ENCODE data around the gene PPFIA1.

The PPFIA1 gene

GRCh38 chr11:70331901-70332300 lies 61.4 kb downstream of the PPFIA1 start:
- Histone ChIP-seq H3K27ac (ENCODE audit: low read depth, low read length) (no peak overlapping the region), H3K4me1 (ENCODE audit: control insufficient read depth in 1 of 2, insufficient read depth in 2 of 2, low read length in 2 of 2) (no peaks in the 10 kb centered on the region), H3K4me3 (ENCODE audit: low read depth in 1 of 2, low read length in 2 of 2) (no peak overlapping the region), H3K27me3 (ENCODE audit: control insufficient read depth in 1 of 2, insufficient read depth in 2 of 2, low read length in 2 of 2) (no peaks in the 10 kb centered on the region), H3K9ac (ENCODE audit: low read depth in 1 of 2, low read length in 2 of 2) (no peak overlapping the region), H3K36me3 (ENCODE audit: control insufficient read depth in 1 of 2, insufficient read depth in 2 of 2, low read length in 2 of 2) (peaks cover 40 to 90% of the 10 kb centered on the region in 2 donors), H3K9me3 (ENCODE audit: control insufficient read depth in 1 of 2, low read length in 2 of 2) (no peaks in the 10 kb centered on the region)

GRCh38 chr11:70332567-70332966 lies 62.1 kb downstream of the PPFIA1 start:
- H3K27ac ChIP-seq (ENCODE audit: low read depth, low read length), result no peak overlapping the region
- H3K27me3 ChIP-seq (ENCODE audit: control insufficient read depth in 1 of 2, insufficient read depth in 2 of 2, low read length in 2 of 2), result no peaks in the 10 kb centered on the region
- no peak overlapping the region for H3K9ac ChIP-seq (ENCODE audit: low read depth in 1 of 2, low read length in 2 of 2)
- no peaks in the 10 kb centered on the region for H3K9me3 ChIP-seq (ENCODE audit: control insufficient read depth in 1 of 2, low read length in 2 of 2)
- no peaks in the 10 kb centered on the region for H3K4me1 ChIP-seq (ENCODE audit: control insufficient read depth in 1 of 2, insufficient read depth in 2 of 2, low read length in 2 of 2)
- H3K36me3 ChIP-seq (ENCODE audit: control insufficient read depth in 1 of 2, insufficient read depth in 2 of 2, low read length in 2 of 2), result peaks cover 45 to 93% of the 10 kb centered on the region in 2 donors
- no peak overlapping the region for H3K4me3 ChIP-seq (ENCODE audit: low read depth in 1 of 2, low read length in 2 of 2)

DNA sequence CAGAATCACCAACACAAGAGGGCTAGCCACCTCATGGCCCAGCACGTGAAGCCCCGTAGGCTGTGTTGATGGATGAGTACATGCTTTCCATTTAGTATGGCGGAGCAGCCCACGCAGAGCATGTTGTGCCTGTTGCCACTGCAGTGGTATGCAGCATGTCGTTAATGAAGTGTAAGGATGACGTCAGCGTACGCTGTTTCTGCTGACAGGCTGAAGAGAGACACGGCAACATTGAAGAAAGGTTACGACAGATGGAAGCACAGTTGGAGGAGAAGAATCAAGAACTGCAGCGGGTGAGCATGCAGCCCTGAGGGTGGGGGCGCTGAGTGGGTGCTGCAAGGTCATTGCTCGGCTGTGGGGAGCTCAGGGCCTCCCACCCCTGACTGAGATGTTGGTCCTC lies 62.8 kb downstream of the PPFIA1 start:
- Histone ChIP-seq H3K27ac (ENCODE audit: low read depth, low read length) (no peak overlapping the region), H3K4me1 (ENCODE audit: control insufficient read depth in 1 of 2, insufficient read depth in 2 of 2, low read length in 2 of 2) (no peaks in the 10 kb centered on the region), H3K4me3 (ENCODE audit: low read depth in 1 of 2, low read length in 2 of 2) (no peak overlapping the region), H3K36me3 (ENCODE audit: control insufficient read depth in 1 of 2, insufficient read depth in 2 of 2, low read length in 2 of 2) (peaks cover 51 to 94% of the 10 kb centered on the region in 2 donors), H3K9ac (ENCODE audit: low read depth in 1 of 2, low read length in 2 of 2) (no peak overlapping the region), H3K9me3 (ENCODE audit: control insufficient read depth in 1 of 2, low read length in 2 of 2) (no peaks in the 10 kb centered on the region), H3K27me3 (ENCODE audit: control insufficient read depth in 1 of 2, insufficient read depth in 2 of 2, low read length in 2 of 2) (no peaks in the 10 kb centered on the region)

DNA sequence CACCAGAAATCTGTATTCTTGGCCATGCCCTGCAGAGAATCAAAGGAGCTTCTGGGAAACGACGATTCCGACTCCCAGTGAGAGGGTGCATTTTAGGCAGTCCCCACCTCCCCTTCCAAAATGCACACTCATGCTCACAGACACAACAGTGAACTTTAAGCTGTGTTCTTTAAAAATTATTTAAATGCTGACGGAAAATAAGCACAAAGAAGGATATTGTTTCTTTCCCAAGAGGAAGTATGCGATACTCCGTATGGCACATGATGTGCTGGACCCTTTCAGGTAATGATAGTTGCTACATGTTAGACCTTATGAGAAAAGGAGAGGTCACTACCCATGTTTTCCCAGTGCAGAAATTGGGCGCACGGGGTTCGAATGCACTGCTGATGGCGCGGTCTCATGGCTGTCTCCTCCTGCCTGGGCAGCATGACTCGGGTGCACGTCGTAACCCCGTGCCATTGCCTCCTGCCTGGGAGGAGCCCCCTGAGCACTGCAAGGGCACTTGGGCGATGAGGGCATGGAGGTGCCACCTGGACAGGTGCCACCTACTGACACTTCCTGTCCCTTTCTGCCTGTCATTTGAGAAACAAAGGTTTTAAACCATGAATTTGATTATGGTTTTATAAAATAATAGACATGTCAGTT lies 64.0 kb downstream of the PPFIA1 start:
- Histone ChIP-seq H3K27me3 (ENCODE audit: control insufficient read depth in 1 of 2, insufficient read depth in 2 of 2, low read length in 2 of 2) (no peaks in the 10 kb centered on the region), H3K27ac (ENCODE audit: low read depth, low read length) (no peak overlapping the region), H3K4me1 (ENCODE audit: control insufficient read depth in 1 of 2, insufficient read depth in 2 of 2, low read length in 2 of 2) (no peaks in the 10 kb centered on the region), H3K4me3 (ENCODE audit: low read depth in 1 of 2, low read length in 2 of 2) (no peak overlapping the region), H3K9me3 (ENCODE audit: control insufficient read depth in 1 of 2, low read length in 2 of 2) (no peaks in the 10 kb centered on the region), H3K9ac (ENCODE audit: low read depth in 1 of 2, low read length in 2 of 2) (no peak overlapping the region), H3K36me3 (ENCODE audit: control insufficient read depth in 1 of 2, insufficient read depth in 2 of 2, low read length in 2 of 2) (peaks cover 61 to 94% of the 10 kb centered on the region in 2 donors)

DNA sequence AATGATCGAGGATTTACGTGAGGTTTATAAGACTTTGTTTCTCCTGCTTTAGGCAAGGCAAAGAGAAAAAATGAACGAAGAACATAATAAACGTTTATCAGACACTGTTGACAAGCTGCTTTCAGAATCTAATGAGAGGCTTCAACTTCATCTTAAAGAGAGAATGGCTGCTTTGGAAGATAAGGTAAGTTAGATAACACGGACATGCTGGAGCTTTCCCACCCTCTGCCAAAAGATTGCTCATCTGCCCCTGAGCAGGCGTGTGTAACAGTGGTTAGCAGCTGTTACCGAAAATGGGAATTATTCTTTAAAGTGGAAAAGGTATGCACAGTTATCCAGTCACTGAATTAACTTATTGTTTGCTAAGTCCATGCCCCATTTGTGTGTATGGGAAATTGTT lies 65.0 kb downstream of the PPFIA1 start:
- peaks cover 55 to 94% of the 10 kb centered on the region in 2 donors for H3K36me3 ChIP-seq (ENCODE audit: control insufficient read depth in 1 of 2, insufficient read depth in 2 of 2, low read length in 2 of 2)

DNA sequence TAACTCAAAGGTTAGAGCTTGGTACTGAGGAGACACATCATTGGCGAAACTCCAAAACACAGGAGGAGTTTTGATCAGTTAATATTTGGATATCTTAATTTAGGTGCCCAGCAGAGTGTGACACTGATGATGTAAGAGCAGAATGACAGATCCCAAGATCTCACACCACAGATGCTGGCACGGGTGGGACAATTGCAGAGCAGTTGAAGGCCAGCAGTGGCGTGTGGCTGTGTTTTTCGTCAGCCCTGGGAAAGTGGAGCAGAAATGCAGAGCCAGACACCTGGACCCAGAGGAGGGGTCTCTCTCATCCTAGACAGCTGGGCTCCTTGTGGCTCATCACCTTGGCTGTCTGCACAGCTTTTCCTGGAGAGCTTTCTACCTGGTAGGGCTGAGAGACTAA lies 68.1 kb downstream of the PPFIA1 start:
- Histone ChIP-seq H3K9me3 (ENCODE audit: control insufficient read depth in 1 of 2, low read length in 2 of 2) (no peaks in the 10 kb centered on the region), H3K27ac (ENCODE audit: low read depth, low read length) (no peak overlapping the region), H3K36me3 (ENCODE audit: control insufficient read depth in 1 of 2, insufficient read depth in 2 of 2, low read length in 2 of 2) (peaks cover 46 to 88% of the 10 kb centered on the region in 2 donors), H3K27me3 (ENCODE audit: control insufficient read depth in 1 of 2, insufficient read depth in 2 of 2, low read length in 2 of 2) (no peaks in the 10 kb centered on the region), H3K4me3 (ENCODE audit: low read depth in 1 of 2, low read length in 2 of 2) (no peak overlapping the region), H3K4me1 (ENCODE audit: control insufficient read depth in 1 of 2, insufficient read depth in 2 of 2, low read length in 2 of 2) (no peaks in the 10 kb centered on the region), H3K9ac (ENCODE audit: low read depth in 1 of 2, low read length in 2 of 2) (no peak overlapping the region)

More for the DNA sequence above, 65.0 kb downstream of the PPFIA1 start:
- H3K27ac ChIP-seq (ENCODE audit: low read depth, low read length), result no peak overlapping the region
- no peaks in the 10 kb centered on the region for H3K4me1 ChIP-seq (ENCODE audit: control insufficient read depth in 1 of 2, insufficient read depth in 2 of 2, low read length in 2 of 2)
- H3K9me3 ChIP-seq (ENCODE audit: control insufficient read depth in 1 of 2, low read length in 2 of 2), result no peaks in the 10 kb centered on the region
- H3K9ac ChIP-seq (ENCODE audit: low read depth in 1 of 2, low read length in 2 of 2), result no peak overlapping the region
- H3K27me3 ChIP-seq (ENCODE audit: control insufficient read depth in 1 of 2, insufficient read depth in 2 of 2, low read length in 2 of 2), result no peaks in the 10 kb centered on the region
- no peak overlapping the region for H3K4me3 ChIP-seq (ENCODE audit: low read depth in 1 of 2, low read length in 2 of 2)

DNA sequence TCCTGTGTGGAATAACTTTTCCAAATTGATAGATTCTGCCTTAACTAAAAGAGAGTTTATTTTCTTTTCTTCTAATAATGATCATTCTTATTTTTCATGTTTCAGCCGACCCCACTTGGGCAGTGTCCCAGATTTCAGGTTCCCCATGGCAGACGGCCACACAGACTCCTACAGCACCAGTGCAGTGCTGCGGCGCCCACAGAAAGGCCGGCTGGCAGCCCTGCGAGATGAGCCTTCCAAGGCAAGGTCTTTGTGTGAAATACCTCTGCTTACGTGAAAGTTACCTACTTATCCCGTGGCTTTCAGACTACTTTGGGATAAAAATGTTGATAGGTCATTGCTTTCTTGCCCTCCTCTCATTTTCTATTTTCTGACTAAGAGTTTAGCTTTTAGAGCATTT lies 68.6 kb downstream of the PPFIA1 start:
- H3K27ac ChIP-seq (ENCODE audit: low read depth, low read length), result no peak overlapping the region
- H3K4me3 ChIP-seq (ENCODE audit: low read depth in 1 of 2, low read length in 2 of 2), result no peak overlapping the region
- no peak overlapping the region for H3K9ac ChIP-seq (ENCODE audit: low read depth in 1 of 2, low read length in 2 of 2)
- peaks cover 48 to 88% of the 10 kb centered on the region in 2 donors for H3K36me3 ChIP-seq (ENCODE audit: control insufficient read depth in 1 of 2, insufficient read depth in 2 of 2, low read length in 2 of 2)
- no peaks in the 10 kb centered on the region for H3K9me3 ChIP-seq (ENCODE audit: control insufficient read depth in 1 of 2, low read length in 2 of 2)
- H3K27me3 ChIP-seq (ENCODE audit: control insufficient read depth in 1 of 2, insufficient read depth in 2 of 2, low read length in 2 of 2), result no peaks in the 10 kb centered on the region
- H3K4me1 ChIP-seq (ENCODE audit: control insufficient read depth in 1 of 2, insufficient read depth in 2 of 2, low read length in 2 of 2), result no peaks in the 10 kb centered on the region

- Histone ChIP-seq H3K4me3 (ENCODE audit: low read depth in 1 of 2, low read length in 2 of 2) (no peak overlapping the region), H3K9me3 (ENCODE audit: control insufficient read depth in 1 of 2, low read length in 2 of 2) (no peaks in the 10 kb centered on the region), H3K4me1 (ENCODE audit: control insufficient read depth in 1 of 2, insufficient read depth in 2 of 2, low read length in 2 of 2) (no peaks in the 10 kb centered on the region), H3K27ac (ENCODE audit: low read depth, low read length) (no peak overlapping the region), H3K9ac (ENCODE audit: low read depth in 1 of 2, low read length in 2 of 2) (no peak overlapping the region), H3K36me3 (ENCODE audit: control insufficient read depth in 1 of 2, insufficient read depth in 2 of 2, low read length in 2 of 2) (peaks cover 38 to 78% of the 10 kb centered on the region in 2 donors), H3K27me3 (ENCODE audit: control insufficient read depth in 1 of 2, insufficient read depth in 2 of 2, low read length in 2 of 2) (no peaks in the 10 kb centered on the region)
Measured at GRCh38 chr11:70341881-70342429, 71.5 kb downstream of the PPFIA1 start.

- H3K36me3 ChIP-seq (ENCODE audit: control insufficient read depth in 1 of 2, insufficient read depth in 2 of 2, low read length in 2 of 2), result peaks cover 26 to 75% of the 10 kb centered on the region in 2 donors
Measured at GRCh38 chr11:70343636-70344035, 73.1 kb downstream of the PPFIA1 start.

GRCh38 chr11:70348191-70348590 lies 77.7 kb downstream of the PPFIA1 start:
- Histone ChIP-seq H3K27ac (ENCODE audit: low read depth, low read length) (no peak overlapping the region), H3K27me3 (ENCODE audit: control insufficient read depth in 1 of 2, insufficient read depth in 2 of 2, low read length in 2 of 2) (no peaks in the 10 kb centered on the region), H3K9me3 (ENCODE audit: control insufficient read depth in 1 of 2, low read length in 2 of 2) (no peaks in the 10 kb centered on the region), H3K36me3 (ENCODE audit: control insufficient read depth in 1 of 2, insufficient read depth in 2 of 2, low read length in 2 of 2) (peaks cover 30 to 59% of the 10 kb centered on the region in 2 donors), H3K9ac (ENCODE audit: low read depth in 1 of 2, low read length in 2 of 2) (no peak overlapping the region), H3K4me1 (ENCODE audit: control insufficient read depth in 1 of 2, insufficient read depth in 2 of 2, low read length in 2 of 2) (no peaks in the 10 kb centered on the region), H3K4me3 (ENCODE audit: low read depth in 1 of 2, low read length in 2 of 2) (no peak overlapping the region)

More at GRCh38 chr11:70343636-70344035, 73.1 kb downstream of the PPFIA1 start:
- Histone ChIP-seq H3K27ac (ENCODE audit: low read depth, low read length) (no peak overlapping the region), H3K9me3 (ENCODE audit: control insufficient read depth in 1 of 2, low read length in 2 of 2) (no peaks in the 10 kb centered on the region), H3K4me1 (ENCODE audit: control insufficient read depth in 1 of 2, insufficient read depth in 2 of 2, low read length in 2 of 2) (no peaks in the 10 kb centered on the region), H3K4me3 (ENCODE audit: low read depth in 1 of 2, low read length in 2 of 2) (no peak overlapping the region), H3K9ac (ENCODE audit: low read depth in 1 of 2, low read length in 2 of 2) (no peak overlapping the region), H3K27me3 (ENCODE audit: control insufficient read depth in 1 of 2, insufficient read depth in 2 of 2, low read length in 2 of 2) (no peaks in the 10 kb centered on the region)
